Upper lobe of left lung (tissue), 6 donors: ENCODE measurements around the gene PPFIA2. TPM values are rescaled to one million over a fixed set of nuclear protein-coding genes. Genes with fewer than 3 reads are reported as not detected.

Source experiments
- ATAC-seq, 2 donors: fragments of 200-7000 bp; cut with Tn5 transposase; one replicate each; pipeline ENCODE4 v1.9.1; 2022; ENCODE audit warnings: mild to moderate bottlenecking in 2 of 2, moderate library complexity in 2 of 2; ENCODE audit not compliant: low FRiP score in 2 of 2
- DNase-seq, 2 donors: peaks; one replicate each; pipeline ENCODE4 v3.0.0-alpha.2; 2019 to 2020
- H3K27ac ChIP-seq, 4 donors: fragments of 200-600 bp; sonication (generic); one replicate each; pipeline ENCODE4 v1.5.1; 2016 to 2019
- H3K27me3 ChIP-seq, 4 donors: fragments of 200-600 bp; sonication (generic); one replicate each; pipeline ENCODE4 v1.5.1; 2017 to 2019
- H3K36me3 ChIP-seq, 4 donors: fragments of 200-600 bp; sonication (generic); one replicate each; pipeline ENCODE4 v1.5.1; 2016 to 2019
- H3K4me1 ChIP-seq, 4 donors: fragments of 200-600 bp; sonication (generic); one replicate each; pipeline ENCODE4 v1.5.1; 2018 to 2019
- H3K4me3 ChIP-seq, 4 donors: fragments of 200-600 bp; sonication (generic); one replicate each; pipeline ENCODE4 v1.5.1; 2017 to 2019; ENCODE audit warnings: mild to moderate bottlenecking in 2 of 4, moderate library complexity in 1 of 4
- H3K9me3 ChIP-seq, 4 donors: fragments of 200-600 bp; sonication (generic); one replicate each; pipeline ENCODE4 v1.5.1; 2018 to 2019
- EP300 ChIP-seq, 4 donors: sonication (generic); formaldehyde crosslinking; IDR thresholded peaks; one replicate each; pipeline ENCODE4 v1.5.1; 2017; ENCODE audit warnings: antibody characterized with exemption in 4 of 4, control low read depth in 2 of 4
- POLR2A ChIP-seq, 4 donors: fragments of 450-650 bp; IDR thresholded peaks; one replicate each; pipeline ENCODE4 v1.5.1; 2016 to 2017; ENCODE audit warnings: antibody characterized with exemption in 4 of 4, mild to moderate bottlenecking in 2 of 4
- POLR2AphosphoS5 ChIP-seq, 2 donors: sonication (generic); formaldehyde crosslinking; IDR thresholded peaks; one replicate each; pipeline ENCODE4 v1.5.1; 2017; ENCODE audit warnings: antibody characterized with exemption in 2 of 2
- WGBS, 2 donors: methylation state at CpG; one replicate each; pipeline ENCODE4 v1.1.5; 2017 to 2018; 5-methylcytosine and 5-hydroxymethylcytosine counted together
- total RNA-seq, 6 donors: library from RNA; depleted of rRNA in 4 of 6; stranded (reverse); fragments of >200 nt in 4 of 6; gene quantifications; one replicate each; pipeline versions ENCODE4 v1.1.0 to v1.2.1, GENCODE V29; 2016 to 2021
- TF ChIP-seq, protein P1 (sequence below), 6 experiments: fragments of 450-650 bp in 4 of 6; fragments of 200-600 bp in 2 of 6; sonication (generic) in 2 of 6; IDR thresholded peaks; one replicate each; pipeline ENCODE4 v1.5.1; 2016 to 2019; ENCODE audit warnings: antibody characterized with exemption in 6 of 6
- donor health status: DM: no; HTN: no; CAD: no; lungs with moderate emphysema.
- donor health status: DM: no; HTN: yes; CAD: no; lungs with severe emphysema.

Gene PPFIA2
- total RNA-seq, 6 donors from 2014 or later: 1.3 to 7.3 (median 2.6) TPM

- Histone ChIP-seq H3K9me3 (no peaks in the 10 kb centered on the region), H3K4me1 (no peaks in the 10 kb centered on the region), H3K36me3 (no peaks in the 10 kb centered on the region), H3K27me3 (no peaks in the 10 kb centered on the region), H3K4me3 (no peak overlapping the region), H3K27ac (no peak overlapping the region)
- WGBS, 2 donors: 71 to 75% methylated on average over 5 of the region's 5 CpGs
- no peak for ATAC-seq
- no peak for DNase-seq
- TF ChIP-seq EP300 (IDR thresholded peaks at IDR 0.05) (no peak), POLR2AphosphoS5 (IDR thresholded peaks at IDR 0.05) (no peak), POLR2A (IDR thresholded peaks at IDR 0.05) (no peak)
- TF ChIP-seq, protein P1, sequence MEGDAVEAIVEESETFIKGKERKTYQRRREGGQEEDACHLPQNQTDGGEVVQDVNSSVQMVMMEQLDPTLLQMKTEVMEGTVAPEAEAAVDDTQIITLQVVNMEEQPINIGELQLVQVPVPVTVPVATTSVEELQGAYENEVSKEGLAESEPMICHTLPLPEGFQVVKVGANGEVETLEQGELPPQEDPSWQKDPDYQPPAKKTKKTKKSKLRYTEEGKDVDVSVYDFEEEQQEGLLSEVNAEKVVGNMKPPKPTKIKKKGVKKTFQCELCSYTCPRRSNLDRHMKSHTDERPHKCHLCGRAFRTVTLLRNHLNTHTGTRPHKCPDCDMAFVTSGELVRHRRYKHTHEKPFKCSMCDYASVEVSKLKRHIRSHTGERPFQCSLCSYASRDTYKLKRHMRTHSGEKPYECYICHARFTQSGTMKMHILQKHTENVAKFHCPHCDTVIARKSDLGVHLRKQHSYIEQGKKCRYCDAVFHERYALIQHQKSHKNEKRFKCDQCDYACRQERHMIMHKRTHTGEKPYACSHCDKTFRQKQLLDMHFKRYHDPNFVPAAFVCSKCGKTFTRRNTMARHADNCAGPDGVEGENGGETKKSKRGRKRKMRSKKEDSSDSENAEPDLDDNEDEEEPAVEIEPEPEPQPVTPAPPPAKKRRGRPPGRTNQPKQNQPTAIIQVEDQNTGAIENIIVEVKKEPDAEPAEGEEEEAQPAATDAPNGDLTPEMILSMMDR (IDR thresholded peaks at IDR 0.05): no peak
Measured at GRCh38 chr12:81439344-81439743, 319.8 kb downstream of the PPFIA2 start.

- H3K27me3 ChIP-seq: no peaks in the 10 kb centered on the region
- H3K9me3 ChIP-seq: peaks cover 0 to 7% (median 3%) of the 10 kb centered on the region in 4 donors
- no peaks in the 10 kb centered on the region for H3K36me3 ChIP-seq
- no peaks in the 10 kb centered on the region for H3K4me1 ChIP-seq
- TF ChIP-seq, protein P1 (IDR thresholded peaks at IDR 0.05): no peak
- TF ChIP-seq EP300 (IDR thresholded peaks at IDR 0.05) (no peak), POLR2A (IDR thresholded peaks at IDR 0.05) (no peak), POLR2AphosphoS5 (IDR thresholded peaks at IDR 0.05) (no peak)
- no peak for ATAC-seq
- no peak overlapping the region for H3K27ac ChIP-seq
- no peak for DNase-seq
- no peak overlapping the region for H3K4me3 ChIP-seq
- WGBS, 2 donors: 60 to 61% methylated on average over 2 to 3 of the region's 3 CpGs
Measured at GRCh38 chr12:81417056-81417455, 342.1 kb downstream of the PPFIA2 start.

DNA sequence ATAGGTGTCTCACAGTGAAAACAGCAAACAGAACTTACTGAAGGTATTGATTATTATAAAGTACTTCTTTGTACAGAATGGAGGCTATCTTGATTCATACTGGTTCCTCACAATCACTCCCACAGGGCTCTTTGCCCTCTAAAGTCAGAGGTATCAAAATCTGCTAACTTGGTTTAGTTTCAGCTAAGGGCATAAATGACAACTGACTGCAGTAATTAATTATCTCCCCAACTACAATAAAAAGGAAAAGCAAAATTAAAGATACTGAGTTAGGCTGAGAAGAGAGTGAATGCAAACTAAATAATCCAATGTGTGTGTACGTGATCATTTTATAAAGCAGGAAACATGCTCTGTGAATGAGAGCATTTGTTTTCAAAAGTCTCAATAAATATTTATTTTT lies 342.6 kb downstream of the PPFIA2 start:
- Histone ChIP-seq H3K27ac (no peak overlapping the region), H3K9me3 (peaks cover 0 to 7% (median 3%) of the 10 kb centered on the region in 4 donors), H3K36me3 (no peaks in the 10 kb centered on the region), H3K4me3 (no peak overlapping the region), H3K4me1 (no peaks in the 10 kb centered on the region), H3K27me3 (no peaks in the 10 kb centered on the region)
- DNase-seq: no peak
- no peak for ATAC-seq
- WGBS, 2 donors: 68 to 71% methylated on average over 1 of the region's 1 CpG
- TF ChIP-seq POLR2A (IDR thresholded peaks at IDR 0.05) (no peak), POLR2AphosphoS5 (IDR thresholded peaks at IDR 0.05) (no peak), EP300 (IDR thresholded peaks at IDR 0.05) (no peak)
- TF ChIP-seq, protein P1 (IDR thresholded peaks at IDR 0.05): no peak

DNA sequence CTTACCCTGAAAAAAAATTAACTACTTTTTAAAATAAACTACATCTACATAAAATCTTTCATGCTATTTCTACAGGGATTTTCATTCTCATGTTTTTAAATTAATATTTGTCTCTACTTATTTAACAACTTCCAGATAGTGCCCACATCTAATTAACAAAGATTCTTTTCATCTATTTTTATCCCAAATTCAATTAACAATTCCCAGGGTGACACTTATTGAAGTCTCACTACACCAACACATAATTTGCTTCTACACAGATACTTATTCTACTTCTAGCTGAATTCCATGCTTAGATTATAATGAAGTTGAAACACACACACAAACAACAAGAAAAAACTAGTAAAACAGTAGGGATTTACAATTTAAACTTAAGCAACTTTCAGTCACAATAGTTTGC lies 344.7 kb downstream of the PPFIA2 start:
- ATAC-seq (no peak), DNase-seq (no peak)
- Histone ChIP-seq H3K4me1 (no peaks in the 10 kb centered on the region), H3K27me3 (no peaks in the 10 kb centered on the region), H3K27ac (no peak overlapping the region), H3K36me3 (no peaks in the 10 kb centered on the region), H3K9me3 (no peaks in the 10 kb centered on the region), H3K4me3 (no peak overlapping the region)
- TF ChIP-seq, protein P1 (IDR thresholded peaks at IDR 0.05): no peak
- no peak for TF ChIP-seq EP300 (IDR thresholded peaks at IDR 0.05)
- TF ChIP-seq POLR2AphosphoS5 (IDR thresholded peaks at IDR 0.05): no peak
- no peak for TF ChIP-seq POLR2A (IDR thresholded peaks at IDR 0.05)

- DNase-seq: no peak
- no peaks in the 10 kb centered on the region for H3K36me3 ChIP-seq
- H3K9me3 ChIP-seq: no peaks in the 10 kb centered on the region
- TF ChIP-seq, protein P1 (IDR thresholded peaks at IDR 0.05): no peak
- no peak for TF ChIP-seq POLR2AphosphoS5 (IDR thresholded peaks at IDR 0.05)
- TF ChIP-seq EP300 (IDR thresholded peaks at IDR 0.05): no peak
- TF ChIP-seq POLR2A (IDR thresholded peaks at IDR 0.05): no peak
- whole genome bisulfite sequencing, 2 donors: 38 to 64% methylated on average over 1 of the region's 1 CpG
- H3K4me3 ChIP-seq: no peak overlapping the region
- no peaks in the 10 kb centered on the region for H3K4me1 ChIP-seq
- ATAC-seq: no peak
- no peaks in the 10 kb centered on the region for H3K27me3 ChIP-seq
- H3K27ac ChIP-seq: no peak overlapping the region
Measured at GRCh38 chr12:81412940-81413339, 346.2 kb downstream of the PPFIA2 start.
